Measurements from ENCODE around the gene SEZ6.

The SEZ6 gene

DNA sequence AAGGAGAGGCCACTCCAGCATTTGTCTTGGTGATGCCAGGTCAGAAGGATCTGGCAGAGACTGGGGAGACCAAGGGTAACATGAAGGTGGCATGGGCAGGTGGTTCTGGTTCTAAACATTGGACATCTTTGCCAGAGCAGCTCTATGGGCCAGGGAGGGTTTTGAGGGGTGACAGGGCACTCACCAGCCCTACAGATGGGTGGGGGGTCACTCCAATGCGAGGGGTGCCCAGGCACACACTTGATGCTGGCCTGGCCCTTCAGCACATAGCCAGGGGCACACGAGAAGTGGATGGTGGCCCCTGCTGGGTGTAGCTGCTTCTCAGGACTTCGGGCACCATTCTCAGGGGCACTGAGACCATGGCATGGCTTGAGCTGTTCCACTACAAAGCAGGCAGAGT lies 49.0 kb downstream of the SEZ6 start:
- no peak for DNase-seq

DNA sequence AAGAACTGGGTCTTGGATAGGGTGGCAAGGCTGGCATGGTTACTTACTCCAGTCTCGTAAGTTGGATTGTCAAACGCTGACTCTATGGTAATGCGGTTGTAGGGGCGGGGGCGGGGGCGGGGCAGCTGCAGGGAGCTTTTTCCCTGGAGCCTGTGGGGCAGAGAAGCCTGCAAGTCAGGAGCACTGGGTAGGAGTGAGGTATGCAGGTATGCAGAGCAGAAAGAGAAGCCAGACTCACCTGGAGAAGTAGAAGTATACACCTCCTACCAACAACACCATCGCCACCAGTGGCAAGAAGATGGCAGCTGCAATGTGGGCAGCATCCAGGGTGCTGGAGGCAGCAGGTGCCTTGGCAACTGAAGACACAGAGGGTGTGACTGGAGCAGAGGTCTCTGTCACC lies 49.7 kb downstream of the SEZ6 start:
- DNase-seq: no peak

DNA sequence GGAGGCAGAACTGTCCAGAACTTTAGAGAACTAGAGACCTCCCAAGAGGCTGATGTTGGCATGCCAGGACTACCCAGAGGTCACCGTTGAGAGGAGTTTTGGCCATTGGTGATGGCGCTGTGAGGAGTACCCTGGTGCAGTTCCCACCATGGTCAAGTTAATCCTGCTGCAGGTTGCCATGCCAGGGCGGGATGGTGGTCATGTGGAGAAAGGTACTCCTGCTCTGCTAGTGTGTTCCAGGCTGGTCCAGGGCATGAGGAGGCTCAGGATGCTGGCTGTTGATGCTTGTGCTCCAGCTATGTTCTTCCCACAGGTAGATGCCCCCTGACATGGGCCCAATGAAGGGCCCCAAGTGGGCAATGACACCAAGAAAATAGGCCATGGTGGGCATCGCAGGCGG lies 50.4 kb downstream of the SEZ6 start:
- DNase-seq: no peak

DNA sequence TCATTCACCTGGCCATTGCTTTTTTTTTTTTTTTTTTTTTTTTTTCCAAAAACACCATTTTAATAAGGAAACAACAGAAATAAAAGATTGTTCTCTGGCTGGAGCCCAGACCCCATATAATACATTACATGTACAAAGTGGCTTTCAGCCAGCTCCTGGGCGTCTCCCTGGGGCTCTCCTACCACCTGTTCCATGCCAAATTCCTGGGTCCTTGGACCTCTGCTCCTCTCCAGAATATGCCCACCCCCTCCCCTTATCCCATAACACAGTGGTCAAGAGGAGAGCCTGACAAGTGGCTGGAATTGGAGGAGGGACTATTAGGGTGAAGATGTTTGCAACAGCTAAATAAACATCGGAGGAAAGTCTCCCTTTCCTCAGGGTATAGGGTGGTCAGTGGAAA lies 50.9 kb downstream of the SEZ6 start:
- no peak for DNase-seq

DNA sequence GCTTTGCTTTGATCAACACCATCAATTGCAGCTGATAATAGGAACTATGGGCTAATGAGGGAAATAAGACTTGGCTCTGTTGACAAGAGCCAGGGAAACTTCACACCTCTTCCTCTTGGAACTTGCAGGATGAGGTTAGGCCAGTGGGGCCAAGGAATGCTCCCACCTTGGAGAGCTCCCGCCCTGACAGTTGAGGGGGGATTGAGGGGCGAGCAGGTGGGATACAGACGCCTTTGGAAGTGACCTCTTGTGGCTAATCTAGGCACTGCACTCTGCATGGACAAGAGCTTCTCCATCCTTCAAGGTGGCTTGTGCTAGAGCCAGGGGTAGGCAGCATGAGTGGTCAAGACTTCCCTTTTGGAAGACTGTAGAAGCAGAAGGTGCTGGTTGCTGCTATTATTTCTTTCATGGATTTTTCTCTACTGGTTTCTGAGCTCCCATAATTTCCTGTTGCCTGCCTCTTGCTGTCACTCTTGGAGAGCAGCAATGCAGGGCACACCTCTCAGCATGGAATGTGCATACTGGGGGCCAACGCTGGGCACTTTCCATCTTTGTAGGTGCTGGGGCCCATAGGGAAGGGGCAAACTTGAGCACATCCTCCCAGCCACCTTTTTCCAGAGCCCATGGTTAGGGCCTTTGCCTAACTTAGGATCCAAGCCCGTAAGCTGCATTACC lies 52.3 kb downstream of the SEZ6 start:
- DNase-seq: peak in 27 of 58 donors; percentile 6 to 61 (median 24)

DNA sequence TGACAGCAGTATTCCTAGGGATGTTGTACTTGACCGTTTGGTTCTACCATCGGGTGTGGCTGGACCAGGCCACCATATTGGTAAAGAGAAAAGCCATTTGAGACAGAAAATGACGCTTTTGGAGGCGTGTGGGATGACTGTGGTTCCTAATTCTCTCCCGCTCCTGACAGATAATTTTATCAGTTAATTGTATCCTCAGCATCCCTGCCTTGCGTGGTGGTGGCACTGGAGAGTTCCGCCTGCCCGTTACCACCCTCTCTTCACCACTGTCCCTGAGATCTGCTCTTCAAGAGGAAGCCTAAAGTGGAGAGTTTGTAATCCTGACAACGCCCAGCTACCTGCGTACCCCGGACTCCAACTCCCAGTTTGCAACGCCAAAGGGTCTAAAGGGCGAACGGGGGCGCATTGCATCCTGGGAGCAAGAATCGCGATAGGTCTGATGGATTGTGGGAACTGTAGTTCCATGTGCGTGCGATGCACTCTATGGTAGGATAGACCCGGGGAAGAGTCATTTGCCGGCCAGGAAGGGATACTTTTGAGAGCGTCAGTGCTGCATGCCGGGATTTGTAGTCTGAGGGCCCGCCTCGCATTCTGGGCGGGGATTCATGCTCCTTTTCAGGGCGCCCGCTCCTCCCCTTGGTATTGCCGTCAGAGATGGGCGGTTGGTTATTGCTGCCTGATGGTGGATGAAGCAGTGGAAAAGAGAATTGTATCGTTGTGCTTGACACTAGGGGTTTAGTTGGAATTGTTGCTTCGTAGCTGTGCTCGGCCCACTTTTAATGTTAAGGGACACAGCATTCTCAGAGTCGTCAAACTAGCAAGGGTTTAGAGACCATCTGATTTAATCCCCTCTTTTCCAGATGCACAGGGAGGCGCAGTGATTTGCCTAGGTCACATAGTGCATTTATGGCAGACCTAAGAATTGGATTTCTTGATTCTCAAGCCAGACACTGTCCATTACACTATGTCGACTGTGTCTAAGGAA lies 53.5 kb downstream of the SEZ6 start:
- peak; percentile 76 to 99 (median 98) for DNase-seq

DNA sequence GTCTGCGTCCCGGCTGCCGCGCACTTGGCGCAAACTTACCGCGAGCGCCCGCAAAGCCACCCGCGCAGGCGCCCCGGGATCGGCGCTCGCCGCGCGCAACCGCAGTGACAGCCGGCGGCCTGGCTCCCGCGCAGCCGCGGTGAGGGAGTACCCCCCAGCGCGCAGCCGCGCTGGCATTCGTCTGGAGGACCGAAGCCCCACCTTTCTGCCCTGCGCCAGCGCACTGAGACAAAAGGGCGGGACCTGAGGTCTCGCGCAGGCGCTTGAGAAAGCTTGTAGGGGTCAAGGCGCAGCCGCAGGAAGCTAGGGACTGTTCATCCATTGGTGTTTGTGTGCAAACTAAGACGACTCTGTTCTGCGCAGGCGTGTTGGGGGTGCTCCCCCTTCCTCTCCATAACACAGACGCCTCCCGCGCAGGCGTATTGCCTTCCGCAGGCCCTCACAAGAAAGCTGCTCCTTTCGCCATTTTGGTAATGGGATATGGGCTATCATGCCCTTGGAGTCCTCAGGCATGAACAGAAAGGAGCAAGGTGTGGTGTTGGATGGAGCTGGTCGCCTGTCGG lies 54.3 kb downstream of the SEZ6 start, which contains the start of gene PHF12:
PHF12 (minus strand) TSS at position 91 of the 563 bp plus-strand sequence. CDS start 558 bp downstream, outside the sequence.
- peak; percentile 94 to 100 (median 99) for DNase-seq

DNA sequence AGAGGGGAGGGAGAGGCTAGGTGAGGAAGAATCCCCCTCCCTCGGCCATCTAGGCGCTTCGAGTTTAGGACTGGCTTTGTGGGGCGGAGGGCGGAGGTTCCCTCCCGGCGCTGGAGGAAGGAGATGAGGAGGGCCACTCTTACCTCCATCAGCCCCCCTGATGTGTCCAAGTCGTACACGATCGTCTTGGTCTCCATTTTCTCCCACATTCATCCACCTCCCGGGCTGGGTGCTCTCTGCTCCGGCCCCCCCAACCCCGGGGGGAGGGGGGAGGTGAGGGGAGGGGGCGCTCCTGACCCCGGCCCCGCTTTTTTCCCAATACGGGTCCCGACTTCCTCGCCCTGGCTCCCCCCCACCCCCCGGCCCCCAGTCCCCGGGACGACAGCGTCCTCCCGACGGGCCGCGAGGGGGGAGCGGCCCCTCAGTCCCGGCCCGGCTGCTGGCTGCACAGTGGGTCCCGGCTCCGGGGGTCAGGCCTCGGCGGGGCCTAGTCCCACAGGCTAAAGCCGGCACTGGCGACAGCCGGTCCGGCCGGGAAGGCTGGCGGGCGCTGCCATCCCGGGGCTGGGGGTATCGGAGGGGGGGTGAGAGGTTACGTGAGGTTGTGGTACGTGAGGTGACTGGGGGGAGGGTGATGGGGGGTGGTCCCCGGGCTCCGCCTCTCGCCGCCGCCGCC lies 54.9 kb downstream of the SEZ6 start:
- peak in 5 of 58 donors; percentile 46 to 51 (median 50) for DNase-seq

DNA sequence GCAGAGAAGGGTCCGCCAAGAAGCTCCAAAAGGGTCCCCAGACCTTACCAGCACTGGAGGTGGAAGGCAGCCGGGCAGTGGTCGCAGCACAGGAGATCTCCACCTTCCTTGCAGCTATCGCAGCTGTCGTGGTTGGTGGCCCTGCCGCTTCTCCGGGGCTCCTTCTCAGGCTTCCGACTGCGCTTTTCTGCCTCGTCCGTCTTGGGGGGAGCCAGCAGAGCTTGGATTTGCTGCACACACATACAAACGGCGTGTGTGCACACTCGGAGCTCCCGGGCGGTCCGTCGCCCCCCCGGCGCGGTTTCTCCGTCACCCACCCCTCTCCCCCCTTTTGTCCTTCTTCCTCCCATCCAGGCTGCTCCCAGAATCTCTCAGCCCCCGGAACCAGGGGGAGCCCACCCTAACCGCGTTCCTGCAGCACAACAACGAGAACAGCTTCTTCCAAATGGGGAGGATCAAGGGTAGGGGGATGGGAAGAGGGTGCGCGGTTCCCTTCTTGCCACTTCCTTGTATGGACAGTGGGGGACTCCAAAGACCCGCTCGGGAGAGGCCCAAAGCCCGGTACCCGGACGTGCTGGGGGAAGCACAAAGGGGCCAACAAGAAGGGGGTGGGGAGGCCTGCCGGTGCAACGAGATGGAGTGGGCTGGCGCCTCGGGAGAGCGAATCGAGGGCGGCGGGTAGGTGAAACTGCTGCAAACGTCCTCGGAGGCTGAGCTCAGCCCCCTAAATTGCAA lies 55.6 kb downstream of the SEZ6 start:
- DNase-seq: peak in 44 of 58 donors; percentile 11 to 76 (median 50)

DNA sequence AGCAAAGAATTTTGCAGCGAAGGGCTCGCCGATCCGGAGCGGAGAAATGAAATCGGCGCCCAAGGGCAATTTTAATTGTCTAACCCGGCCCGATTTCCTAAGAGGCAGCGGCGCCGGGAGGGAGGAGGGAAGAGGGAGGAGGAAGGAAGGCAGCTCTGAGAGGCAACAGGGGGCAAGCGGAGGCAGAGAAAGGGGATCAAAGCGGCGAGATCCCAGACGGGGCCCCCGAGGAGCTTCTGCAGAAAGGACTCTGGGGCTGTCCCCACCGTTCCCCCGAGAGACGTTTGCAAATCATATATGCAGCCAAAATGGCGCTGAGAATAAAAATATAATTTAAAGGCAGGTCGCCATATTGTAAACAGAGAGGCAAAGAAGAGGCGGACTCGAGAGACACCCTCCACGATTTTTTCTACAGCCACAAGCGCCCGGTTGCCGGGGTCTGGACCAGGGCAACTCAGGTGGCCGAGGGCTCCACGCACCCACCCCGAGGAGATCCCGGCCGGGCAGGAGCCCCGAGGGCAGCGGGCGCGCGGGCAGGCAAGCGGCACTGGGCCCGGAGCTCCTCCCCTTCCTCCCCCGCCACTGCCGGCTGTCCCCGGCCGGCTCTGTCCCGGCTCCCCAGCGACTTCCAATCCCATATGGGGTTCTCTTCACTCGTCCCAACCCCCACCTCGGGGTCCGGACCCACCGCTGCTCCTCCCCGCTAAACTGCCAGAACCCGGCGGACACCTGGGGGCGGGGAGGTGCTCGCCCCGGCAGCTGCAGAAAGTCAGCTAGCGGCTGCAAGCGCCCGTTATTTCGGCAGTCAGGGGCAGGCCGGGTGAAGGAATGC lies 56.4 kb downstream of the SEZ6 start:
- DNase-seq: peak in 51 of 58 donors; percentile 20 to 79 (median 53)

DNA sequence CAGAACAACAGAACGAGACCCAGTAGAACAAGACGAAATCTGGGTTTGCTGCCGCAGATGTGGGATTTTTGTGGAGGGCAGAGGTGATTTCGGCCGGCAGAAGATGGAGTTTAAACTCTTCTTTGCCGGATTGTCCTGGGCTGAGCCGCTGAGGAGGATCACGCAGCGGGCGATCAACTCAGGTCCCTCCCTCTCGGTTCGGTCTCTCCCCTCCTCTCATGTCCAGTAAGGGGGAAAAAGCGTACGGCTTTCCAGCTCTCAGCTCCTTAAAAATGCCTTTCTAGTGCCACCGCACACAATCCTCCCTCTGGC lies 57.0 kb downstream of the SEZ6 start:
- peak in 4 of 58 donors; percentile 54 to 67 (median 61) for DNase-seq

DNA sequence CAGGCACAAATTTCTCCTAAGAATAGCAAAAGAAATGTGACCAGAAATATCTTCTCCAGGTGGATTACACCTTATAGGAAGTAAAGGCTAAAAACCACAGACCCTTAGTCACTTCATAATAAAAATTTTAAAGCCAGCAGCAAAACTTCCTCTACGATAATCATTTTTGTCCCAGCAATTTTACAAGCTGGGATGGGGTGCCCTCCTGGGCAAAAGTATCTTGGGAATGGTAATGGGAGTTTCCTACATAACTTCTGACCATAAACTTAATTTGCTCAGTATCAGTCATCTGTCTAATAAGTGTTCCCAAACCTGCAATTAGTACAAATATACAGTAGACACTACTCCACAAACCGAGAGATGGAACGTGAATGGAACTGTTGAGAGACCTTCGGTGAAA lies 57.5 kb downstream of the SEZ6 start:
- DNase-seq: no peak

DNA sequence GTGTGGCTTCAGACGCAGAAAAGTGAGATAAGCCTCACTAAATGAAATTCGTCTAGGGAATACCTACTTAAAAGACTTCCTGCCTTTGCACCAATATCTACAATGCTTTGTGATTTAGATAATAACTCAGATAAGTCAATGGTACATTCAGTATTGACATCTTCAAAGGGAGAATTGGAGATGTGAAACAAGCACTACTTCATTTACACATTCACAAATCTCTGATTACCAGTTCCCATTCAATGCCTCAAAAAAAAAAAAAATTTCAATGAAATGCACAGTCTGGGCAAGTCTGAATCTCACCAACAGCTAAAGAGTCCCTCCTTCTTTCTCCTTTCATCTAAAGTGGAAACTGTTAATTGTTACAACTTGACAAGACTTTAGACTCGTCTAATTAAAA lies 58.2 kb downstream of the SEZ6 start:
- no peak for DNase-seq

DNA sequence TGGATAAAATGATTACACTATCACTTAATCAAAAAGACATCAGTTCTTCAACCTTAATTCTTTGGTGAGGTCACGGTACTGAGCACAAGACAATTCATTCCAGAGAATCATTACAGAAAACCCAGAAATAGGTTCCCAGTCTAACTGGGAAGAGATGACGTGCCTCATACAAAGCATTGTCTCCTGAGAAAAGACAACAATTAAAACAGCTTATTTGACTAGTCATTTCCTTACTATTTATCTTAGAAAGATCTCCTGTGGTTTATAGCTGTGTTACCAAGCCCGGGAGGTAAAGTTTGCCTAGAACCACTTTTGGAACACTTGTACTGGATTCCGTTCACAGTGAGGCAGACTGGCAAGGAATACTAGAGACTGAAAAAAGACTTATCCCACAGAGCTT lies 59.6 kb downstream of the SEZ6 start:
- no peak for DNase-seq

DNA sequence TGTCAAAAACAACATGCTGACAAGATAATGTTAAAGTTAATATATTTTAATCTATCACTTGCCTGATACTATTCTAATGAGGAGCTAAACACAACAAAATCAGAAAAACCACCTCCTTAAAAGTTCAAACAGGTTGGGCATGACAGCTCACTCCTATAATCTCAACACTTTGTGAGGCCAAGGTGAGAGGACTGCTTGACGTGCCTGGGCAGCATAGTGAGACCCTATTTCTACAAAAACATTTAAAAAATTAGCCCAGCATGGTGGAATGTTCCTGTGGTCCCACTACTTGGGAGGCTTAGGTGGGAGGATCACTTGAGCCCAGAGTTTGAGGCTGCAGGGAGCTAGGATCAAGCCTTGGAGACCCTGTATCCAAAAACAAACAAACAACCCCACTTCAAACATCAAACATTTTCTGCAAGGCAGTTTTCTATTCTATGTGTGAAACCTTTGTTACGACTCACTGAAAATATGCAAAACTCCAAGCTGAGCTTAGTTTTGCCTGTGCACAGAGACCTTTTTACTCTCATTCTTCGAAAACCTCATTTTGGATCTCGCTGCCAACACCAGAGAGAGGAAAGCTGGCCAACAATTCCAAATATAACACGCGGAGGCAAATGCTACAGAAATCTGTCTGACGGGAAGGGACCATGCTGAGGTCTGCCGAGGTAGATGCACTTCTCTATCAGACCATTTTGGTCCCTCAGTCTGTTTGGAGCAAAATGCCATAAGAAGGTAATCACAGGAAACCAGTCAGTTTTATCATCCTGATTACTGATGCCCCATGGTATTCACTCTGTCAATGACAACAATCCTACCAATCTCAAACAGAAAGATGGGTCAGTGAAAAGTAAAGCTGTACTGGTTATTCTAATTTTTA lies 60.7 kb downstream of the SEZ6 start:
- peak in 13 of 58 donors; percentile 3 to 32 (median 17) for DNase-seq

DNA sequence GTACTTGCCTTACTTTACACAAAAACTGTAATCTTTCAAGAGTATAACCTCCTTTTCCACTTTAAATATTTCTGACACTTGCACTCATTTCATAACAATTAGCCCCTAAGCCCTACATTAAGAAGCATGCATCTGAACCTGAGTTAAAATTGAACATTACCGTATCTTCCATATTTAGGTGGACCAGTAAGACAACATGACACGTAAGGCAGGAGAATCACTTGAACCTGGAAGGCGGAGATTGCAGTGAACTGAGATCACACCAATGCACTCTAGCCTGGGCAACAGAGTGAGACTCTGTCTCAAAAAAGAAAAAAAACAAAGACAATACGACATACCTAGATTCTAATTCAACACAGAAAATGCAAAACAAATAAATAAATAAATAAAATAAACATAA lies 61.5 kb downstream of the SEZ6 start:
- DNase-seq: no peak

DNA sequence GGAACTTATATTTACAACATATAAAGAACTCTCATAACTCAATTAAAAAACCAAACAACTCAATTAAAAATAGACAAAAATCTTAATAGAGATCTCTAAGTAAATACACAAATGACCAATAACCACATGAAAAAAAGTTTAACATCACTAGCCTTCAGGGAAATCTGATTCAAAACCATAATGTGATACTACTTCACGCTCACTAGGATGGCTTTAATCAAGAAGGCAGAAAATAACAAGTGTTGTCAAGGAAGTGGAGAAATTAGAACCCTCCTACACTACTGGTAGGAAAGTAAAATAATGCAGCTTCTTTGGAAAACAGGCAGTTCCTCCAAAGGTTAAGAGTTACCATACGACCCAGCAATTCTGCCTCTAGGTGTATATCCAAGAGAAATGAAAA lies 62.9 kb downstream of the SEZ6 start:
- no peak for DNase-seq

DNA sequence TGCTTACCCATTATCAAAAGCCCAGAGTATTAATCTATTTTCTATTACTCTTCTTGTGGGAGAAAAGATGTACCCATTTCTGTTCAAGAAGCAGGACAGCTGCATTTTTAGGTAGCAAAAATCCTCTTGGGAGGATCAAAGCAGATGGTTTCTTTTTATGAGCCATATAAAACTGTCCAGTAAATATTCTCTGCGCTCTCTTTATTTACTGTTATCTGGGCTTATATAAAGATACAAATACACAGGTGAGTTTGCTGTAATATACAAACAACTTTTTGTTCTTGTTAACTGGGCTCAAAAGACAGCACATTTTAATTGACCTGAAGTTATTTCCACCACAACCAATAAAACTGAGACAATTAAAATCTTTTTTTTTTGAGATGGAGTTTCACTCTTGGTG lies 64.6 kb downstream of the SEZ6 start:
- no peak for DNase-seq

DNA sequence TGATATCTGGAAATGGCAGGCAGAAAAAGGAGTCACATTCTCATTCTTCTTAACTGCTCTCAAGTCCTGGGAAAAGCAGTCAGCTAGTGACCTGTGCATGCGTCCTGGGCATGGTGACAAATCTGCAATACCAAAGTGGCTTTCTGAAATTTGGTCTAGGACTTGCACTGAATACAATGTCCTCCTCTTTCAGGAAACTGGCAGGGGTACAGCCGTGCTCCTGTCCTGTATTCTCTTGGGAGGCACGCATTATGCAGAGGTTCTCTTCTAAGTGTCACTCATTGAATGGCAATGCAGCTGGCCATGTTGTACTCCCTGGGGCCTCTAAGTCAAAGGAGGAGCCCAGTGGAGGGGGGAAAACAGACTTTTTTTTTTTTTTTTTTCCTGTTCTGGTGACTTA lies 65.2 kb downstream of the SEZ6 start:
- DNase-seq: peak in 12 of 58 donors; percentile 6 to 54 (median 21)

All from anterior cingulate cortex (tissue), 58 donors.